ENCODE measurements around the gene CEP250. TPM values are rescaled to one million over a fixed set of nuclear protein-coding genes. Genes with fewer than 3 reads are reported as not detected.

Gene CEP250
- total and polyA plus RNA-seq, 2 of the 4 experiments (the other 2 are of a cell fraction): 22.7 to 35.1 TPM

GRCh38 chr20:35496481-35496880 lies 41.1 kb downstream of the CEP250 start:
- ATAC-seq (ENCODE audit: low read depth): no peak
- Histone ChIP-seq H2BK120ac (ENCODE audit: low read depth, low read length) (no peak overlapping the region), H4K91ac (ENCODE audit: insufficient read depth, low read depth, low read length) (no peak overlapping the region), H3K56ac (ENCODE audit: extremely low read depth, insufficient read depth, low read length) (no peak overlapping the region), H3K23ac (ENCODE audit: low read depth, low read length) (no peak overlapping the region), H2BK20ac (ENCODE audit: low read depth, low read length) (no peak overlapping the region), H2BK5ac (ENCODE audit: low read depth, low read length, poor library complexity, severe bottlenecking) (no peak overlapping the region), H4K20me1 (ENCODE audit: insufficient read depth, low read length) (no peaks in the 10 kb centered on the region), H3K9ac (ENCODE audit: low read depth, low read length) (no peak overlapping the region), H3K36me3 (ENCODE audit: control insufficient read depth, insufficient read depth, low read length) (peaks cover 71% of the 10 kb centered on the region), H2BK15ac (ENCODE audit: low read depth, low read length) (no peak overlapping the region), H3K14ac (replicated peaks; ENCODE audit: low read depth, low read length) (no peak overlapping the region), H3K27me3 (ENCODE audit: control insufficient read depth, insufficient read depth, low read length) (no peaks in the 10 kb centered on the region), H3K18ac (ENCODE audit: low read depth, low read length) (no peak overlapping the region), H3K4ac (ENCODE audit: low read depth, low read length) (no peak overlapping the region), H3K4me1 (ENCODE audit: control insufficient read depth, insufficient read depth, low read length) (no peaks in the 10 kb centered on the region), H2AK5ac (ENCODE audit: low read depth, low read length) (no peak overlapping the region), H3K4me3 (ENCODE audit: insufficient read depth, low read depth, low read length) (no peak overlapping the region), H2AK9ac (replicated peaks; ENCODE audit: low read depth, low read length, poor library complexity) (no peak overlapping the region), H3K27ac (ENCODE audit: insufficient read depth, low read length) (no peak overlapping the region), H2AFZ (replicated peaks; ENCODE audit: low read length, poor library complexity) (no peak overlapping the region), H3K9me1 (ENCODE audit: insufficient read depth, low read length) (no peaks in the 10 kb centered on the region), H4K8ac (ENCODE audit: low read depth in 2 of 2, low read length in 2 of 2) (no peak overlapping the region), H3K9me3 (ENCODE audit: control insufficient read depth, insufficient read depth, low read length) (no peaks in the 10 kb centered on the region), H3K79me1 (ENCODE audit: low read depth in 1 of 2, low read length in 2 of 2) (no peaks in the 10 kb centered on the region), H4K5ac (ENCODE audit: low read depth, low read length) (no peak overlapping the region), H3K4me2 (ENCODE audit: low read depth, low read length) (no peak overlapping the region)
- dilution Hi-C loops (cut with HindIII; ENCODE audit: low sequenced_read_pairs, unreplicated experiment) (no loop called here), intact Hi-C loops (cut with micrococcal nuclease) (no loop called here), in situ Hi-C loops (cut with MboI; ENCODE audit: low sequenced_read_pairs) (no loop called here)
- BruUV-seq (replicated peaks): no TSS peak
- no peak for DNase-seq
- 100% methylated on average over 2 of the region's 3 CpGs; no CpG with 5 or more reads in 1 of the 2 experiments for WGBS, 2 experiments (ENCODE audit: extremely low coverage in 2 of 2, insufficient read length in 1 of 2)
- POLR2A ChIA-PET (ENCODE audit: unreplicated experiment): interaction anchor here (0.6 kb wide), 1 partner anchor 705 kb away, joined by 3 read pairs; no protein-coding TSS in a partner anchor
- TF ChIP-seq MAZ (IDR thresholded peaks at IDR 0.05; ENCODE audit: borderline replicate concordance, low read depth, low read length) (no peak), CEBPB (IDR thresholded peaks at IDR 0.05; ENCODE audit: low read depth, low read length) (no peak), RFX5 (IDR thresholded peaks at IDR 0.05; ENCODE audit: low read depth, low read length) (no peak), NFE2L2 (IDR thresholded peaks at IDR 0.05; ENCODE audit: low read depth, low read length) (no peak), MAFK (IDR thresholded peaks at IDR 0.05; ENCODE audit: low read depth, low read length) (no peak), SMC3 (IDR thresholded peaks at IDR 0.05; ENCODE audit: low read depth, low read length) (no peak), CHD1 (IDR thresholded peaks at IDR 0.05; ENCODE audit: low read depth, low read length) (no peak), BHLHE40 (IDR thresholded peaks at IDR 0.05; ENCODE audit: low read depth, low read length) (no peak), ELK1 (IDR thresholded peaks at IDR 0.05; ENCODE audit: borderline replicate concordance, low read depth, low read length) (no peak), RCOR1 (IDR thresholded peaks at IDR 0.05; ENCODE audit: insufficient replicate concordance, low read length) (no peak)
- TF ChIP-seq, protein P1, sequence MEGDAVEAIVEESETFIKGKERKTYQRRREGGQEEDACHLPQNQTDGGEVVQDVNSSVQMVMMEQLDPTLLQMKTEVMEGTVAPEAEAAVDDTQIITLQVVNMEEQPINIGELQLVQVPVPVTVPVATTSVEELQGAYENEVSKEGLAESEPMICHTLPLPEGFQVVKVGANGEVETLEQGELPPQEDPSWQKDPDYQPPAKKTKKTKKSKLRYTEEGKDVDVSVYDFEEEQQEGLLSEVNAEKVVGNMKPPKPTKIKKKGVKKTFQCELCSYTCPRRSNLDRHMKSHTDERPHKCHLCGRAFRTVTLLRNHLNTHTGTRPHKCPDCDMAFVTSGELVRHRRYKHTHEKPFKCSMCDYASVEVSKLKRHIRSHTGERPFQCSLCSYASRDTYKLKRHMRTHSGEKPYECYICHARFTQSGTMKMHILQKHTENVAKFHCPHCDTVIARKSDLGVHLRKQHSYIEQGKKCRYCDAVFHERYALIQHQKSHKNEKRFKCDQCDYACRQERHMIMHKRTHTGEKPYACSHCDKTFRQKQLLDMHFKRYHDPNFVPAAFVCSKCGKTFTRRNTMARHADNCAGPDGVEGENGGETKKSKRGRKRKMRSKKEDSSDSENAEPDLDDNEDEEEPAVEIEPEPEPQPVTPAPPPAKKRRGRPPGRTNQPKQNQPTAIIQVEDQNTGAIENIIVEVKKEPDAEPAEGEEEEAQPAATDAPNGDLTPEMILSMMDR (conservative IDR thresholded peaks at IDR 0.05; ENCODE audit: low read depth, low read length): no peak
- CTCF ChIA-PET: no interaction called here
